GM21528 (cell line): ENCODE data around the gene FAM13A.
"Not testable (repeated sequence)": the region's sequence is repeated elsewhere in the genome, so short reads cannot be mapped to it uniquely, and the experiment has no call there.

Experiments
- ATAC-seq: cut with Tn5 transposase; IDR thresholded peaks from one replicate; pipeline ENCODE4 v1.9.1; 2021; ENCODE audit warnings: mild to moderate bottlenecking, moderate library complexity; ENCODE audit not compliant: unreplicated experiment, low FRiP score

The FAM13A gene

GRCh38 chr4:88964450-88964849, 92.5 kb downstream of the FAM13A start:
- no peak for ATAC-seq

DNA sequence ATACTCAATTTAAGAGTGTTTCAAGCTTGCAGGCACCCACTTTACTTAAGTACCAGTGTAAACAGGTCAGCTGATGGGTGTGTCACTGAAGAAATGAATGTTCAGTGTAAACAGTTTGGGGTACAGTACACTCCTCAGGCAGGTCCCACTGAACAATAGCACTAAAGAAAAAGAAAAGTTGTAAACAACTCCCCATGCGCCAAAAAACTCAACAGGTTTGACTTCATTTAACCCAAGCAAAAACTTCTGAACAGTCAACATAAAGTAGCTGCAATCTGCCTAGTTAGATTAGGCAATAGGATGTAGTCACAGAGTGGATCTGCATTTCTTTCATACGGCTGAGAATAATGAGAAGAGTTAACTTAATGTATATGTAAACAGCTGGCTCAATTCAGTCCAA, 93.2 kb downstream of the FAM13A start:
- ATAC-seq: no peak

- no peak for ATAC-seq
These were observed 94.6 kb downstream of the FAM13A start for GRCh38 chr4:88962396-88962795.

DNA sequence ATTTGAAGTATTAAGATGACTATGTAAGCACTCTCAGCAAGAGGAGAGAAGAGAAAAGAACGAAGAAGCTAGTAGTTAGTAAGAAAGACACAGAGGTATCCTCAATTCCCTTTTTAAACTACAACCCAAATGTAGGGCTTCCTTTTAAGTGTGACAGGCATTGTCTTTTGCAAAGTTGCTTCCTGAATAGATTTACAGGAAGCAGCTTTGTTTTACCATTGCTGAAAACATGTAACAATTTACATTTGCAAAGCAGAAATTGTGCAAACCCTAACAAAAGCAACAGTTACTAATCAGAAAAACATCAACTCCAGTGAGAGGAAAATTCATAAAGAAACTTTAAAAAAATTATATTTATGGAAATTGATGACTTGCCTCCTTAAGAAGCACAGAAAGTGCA, 96.4 kb downstream of the FAM13A start:
- ATAC-seq: no peak

DNA sequence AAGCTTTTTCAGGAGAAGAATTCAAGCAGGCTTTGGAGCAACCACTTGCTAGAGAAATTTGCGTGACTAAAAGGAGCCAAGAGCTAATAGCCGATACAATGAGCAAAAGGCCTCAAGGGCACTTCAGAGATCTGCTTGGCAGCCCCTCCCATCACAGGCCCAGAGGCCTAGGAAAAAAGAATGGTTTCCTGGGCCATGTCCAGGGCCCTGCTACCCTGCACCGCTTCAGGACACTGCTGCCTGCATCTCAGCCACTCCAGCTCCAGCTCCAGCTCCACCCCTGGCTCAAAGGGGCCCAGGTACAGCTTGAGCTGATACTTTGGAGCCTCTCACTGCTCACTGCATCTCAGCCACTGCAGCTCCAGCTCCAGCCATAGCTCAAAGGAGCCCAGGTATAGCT, 98.9 kb downstream of the FAM13A start:
- ATAC-seq: no peak

DNA sequence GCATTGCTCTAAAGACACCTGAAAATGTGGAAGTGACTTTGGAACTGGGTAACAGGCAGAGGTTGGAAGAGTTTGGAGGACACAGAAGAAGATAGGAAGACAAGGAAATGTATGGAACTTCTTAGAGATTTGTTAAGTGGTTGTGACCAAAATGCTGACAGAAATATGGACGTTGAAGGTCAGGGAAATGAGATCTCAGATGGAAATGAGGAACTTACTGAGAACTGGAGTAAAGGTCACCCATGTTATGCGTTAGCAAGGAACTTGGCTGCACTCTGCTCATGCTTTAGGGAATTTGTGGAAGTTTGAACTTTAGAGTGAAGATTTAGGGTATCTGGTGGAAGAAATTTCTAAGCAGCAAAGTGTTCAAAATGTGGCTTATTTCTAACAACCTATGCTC, 99.4 kb downstream of the FAM13A start:
- no peak for ATAC-seq

DNA sequence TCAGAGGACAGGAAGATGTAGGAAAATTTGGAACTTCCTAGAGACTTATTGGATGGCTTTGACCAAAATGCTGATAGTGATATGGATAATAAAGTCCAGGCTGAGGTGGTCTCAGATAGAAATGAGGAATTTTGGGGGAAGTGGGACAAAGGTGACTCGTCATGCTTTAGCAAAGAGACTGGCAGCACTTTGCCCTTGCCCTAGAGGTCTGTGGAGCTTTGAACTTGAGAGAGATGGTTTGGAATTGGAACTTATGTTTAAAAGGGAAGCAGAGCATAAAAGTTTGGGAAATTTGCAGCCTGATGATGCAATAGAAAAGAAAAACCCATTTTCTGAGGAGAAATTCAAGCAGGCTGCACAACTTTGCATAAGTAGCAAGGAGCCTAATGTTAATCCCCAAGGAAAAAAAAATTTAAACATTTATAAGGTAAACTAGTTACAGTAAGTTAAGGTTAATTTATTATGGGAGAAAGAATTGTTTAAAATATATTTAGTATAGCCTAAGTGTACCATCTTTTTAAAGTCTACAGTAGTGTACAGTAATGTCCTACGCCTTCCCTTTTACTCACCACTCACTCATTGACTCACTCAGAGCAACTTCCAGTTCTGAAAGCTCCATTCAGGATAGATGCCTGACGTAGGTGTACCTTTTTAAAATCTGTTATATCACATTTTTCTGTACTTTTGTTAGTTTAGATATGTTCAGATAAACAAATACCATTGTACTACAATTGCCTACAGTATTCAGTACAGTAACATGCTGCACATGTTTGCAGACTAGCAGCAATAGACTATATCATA, 101.2 kb downstream of the FAM13A start:
- ATAC-seq: no peak

DNA sequence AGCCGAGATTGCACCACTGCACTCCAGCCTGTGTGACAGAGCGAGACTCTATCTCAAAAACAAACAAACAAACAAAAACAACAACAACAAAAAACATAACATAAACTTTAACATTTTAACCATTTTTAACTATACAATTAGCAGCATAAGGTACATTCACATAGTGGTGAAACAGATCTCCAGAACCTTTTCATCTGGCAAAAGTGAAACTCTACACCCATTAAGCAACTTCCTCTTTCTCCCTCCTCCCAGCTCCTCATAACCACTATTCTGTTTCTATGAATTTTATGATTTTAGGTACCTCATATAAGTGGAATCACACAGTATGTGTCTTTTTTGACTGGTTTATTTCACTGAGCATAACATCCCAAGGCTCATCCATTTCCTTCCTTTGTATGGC, 103.6 kb downstream of the FAM13A start:
- ATAC-seq: no peak

DNA sequence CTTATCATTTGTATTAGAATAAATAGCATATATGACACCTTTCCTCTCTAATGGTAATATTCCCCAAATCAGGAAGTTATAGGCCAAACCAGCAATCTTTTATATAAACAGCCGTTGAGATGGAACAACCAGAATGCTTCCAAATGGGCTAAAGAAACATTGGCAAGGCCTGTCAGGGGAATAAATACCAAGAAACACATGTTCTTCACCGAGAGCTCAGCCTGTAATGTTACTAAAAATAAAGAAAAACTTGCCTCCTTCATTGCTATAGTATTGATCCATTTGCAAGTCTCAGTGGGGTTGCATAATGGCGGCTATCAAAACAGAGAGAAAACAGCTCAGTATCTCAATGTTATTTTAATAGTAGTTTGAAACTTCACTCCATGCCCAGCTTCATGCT, 104.9 kb downstream of the FAM13A start:
- ATAC-seq: no peak

DNA sequence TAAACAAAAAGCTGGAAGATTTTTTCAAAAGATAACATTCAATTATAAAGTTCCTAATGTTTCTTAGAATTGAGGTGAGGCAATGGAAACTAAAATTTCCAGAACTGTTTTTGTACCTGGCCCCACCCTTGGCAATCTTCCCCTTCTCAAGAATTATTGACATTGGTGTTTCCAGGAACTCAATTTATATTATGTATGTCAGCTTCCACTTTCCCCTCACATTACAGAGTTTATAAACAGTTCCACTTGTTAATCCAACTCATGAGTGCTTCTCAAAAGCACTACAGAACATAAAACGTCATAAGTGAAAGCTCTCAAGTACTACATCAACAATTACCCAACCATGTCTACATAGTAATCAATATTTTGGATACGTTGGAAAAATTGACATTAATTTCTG, 107.4 kb downstream of the FAM13A start:
- no peak for ATAC-seq

GRCh38 chr4:88940506-88940905, 116.5 kb downstream of the FAM13A start:
- ATAC-seq: no peak

- ATAC-seq: no peak
These were observed 117.3 kb downstream of the FAM13A start for GRCh38 chr4:88939697-88940096.

DNA sequence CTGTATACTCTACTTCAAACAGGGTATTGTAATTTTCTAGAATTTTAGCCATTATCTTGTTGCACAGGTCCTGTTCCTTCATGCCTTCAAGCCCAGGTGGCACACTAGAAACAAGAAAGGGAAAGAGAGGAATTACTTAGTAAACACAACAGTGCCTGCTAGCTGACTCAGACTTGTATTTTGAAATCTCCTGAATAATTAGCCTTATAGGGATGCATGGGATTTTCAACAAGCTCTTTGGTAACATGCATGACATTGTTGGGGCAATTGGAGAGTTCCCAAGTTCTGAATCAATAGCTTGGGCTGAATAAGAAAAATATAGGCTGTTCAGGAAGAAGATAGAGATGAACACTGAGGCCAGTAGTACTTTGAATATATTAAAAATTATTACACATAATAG, 118.8 kb downstream of the FAM13A start:
- no peak for ATAC-seq

- no peak for ATAC-seq
These were observed 119.9 kb downstream of the FAM13A start for GRCh38 chr4:88937081-88937480.

DNA sequence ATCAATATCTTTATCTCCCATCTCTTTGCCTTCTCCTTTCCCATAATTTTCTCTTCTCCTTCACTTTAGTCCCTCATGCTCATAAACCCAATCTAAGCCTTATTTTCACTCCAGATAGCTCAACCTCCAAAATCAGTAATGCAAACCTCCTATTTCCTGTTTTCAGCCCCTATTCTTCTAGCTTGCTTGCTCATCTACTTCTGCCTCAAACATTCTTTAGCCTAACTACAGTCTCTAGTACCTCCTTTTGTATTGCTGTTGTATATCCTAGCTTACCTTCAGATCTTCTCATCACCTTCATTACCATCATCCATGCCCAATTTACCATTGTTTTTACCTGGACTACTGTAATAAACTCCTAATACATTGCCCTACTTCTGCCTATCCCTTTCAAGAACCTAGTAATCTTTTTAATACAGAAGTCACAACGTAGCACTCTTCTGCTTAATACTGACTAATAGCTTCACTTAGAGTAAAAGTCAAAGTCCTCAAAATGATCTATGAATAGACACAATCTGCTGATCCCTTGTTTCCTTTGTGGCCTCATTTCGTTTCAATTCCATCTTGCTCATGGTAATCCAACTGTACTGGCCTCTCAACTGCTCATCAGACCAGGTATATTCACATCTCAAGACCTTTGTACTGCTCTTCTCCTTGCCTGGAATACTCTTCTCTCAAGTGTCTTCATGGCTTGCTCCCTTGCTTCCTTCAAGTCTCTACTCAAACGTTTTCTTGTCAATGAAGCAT, 123.4 kb downstream of the FAM13A start:
- ATAC-seq: no peak

- no peak for ATAC-seq
These were observed 128.1 kb downstream of the FAM13A start for GRCh38 chr4:88928852-88929251.

DNA sequence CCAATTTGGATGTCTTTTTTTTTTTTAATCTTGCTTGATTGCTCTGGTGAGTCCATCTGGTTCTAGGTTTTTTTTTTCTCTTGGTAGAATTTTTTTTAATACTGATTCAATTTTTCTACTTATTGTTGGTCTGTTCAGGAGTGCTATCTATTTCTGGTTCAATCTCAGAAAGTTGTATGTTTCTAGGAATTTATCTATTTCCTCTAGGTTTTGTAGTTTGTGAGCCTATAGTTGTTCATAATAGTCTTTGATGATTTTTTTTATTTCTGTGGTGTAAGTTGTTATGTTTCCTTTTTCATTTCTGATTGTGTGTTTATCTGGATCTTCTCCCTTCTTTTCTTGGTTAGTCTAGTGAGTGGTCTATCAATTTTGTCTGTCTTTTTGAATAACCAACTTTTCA, 129.6 kb downstream of the FAM13A start:
- no peak for ATAC-seq

DNA sequence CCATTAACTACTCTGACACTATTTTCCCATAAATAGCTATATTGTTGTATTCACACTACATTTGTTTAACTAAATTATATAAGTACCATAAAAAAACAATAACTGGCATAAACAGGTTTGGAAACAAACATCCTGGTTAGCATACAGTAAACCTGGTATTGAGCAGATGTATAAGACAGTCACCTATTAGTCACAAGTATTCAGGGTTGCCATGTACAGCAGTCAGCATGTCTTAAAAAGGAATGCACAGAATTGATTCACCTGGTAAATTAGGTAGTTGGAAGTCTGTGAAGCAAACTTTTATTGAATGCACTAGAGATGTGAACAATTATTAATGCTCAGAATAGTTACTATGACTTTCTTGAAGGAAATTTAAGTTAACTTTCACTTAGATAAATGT, 137.9 kb downstream of the FAM13A start:
- ATAC-seq: no peak

GRCh38 chr4:88913181-88913580, 143.8 kb downstream of the FAM13A start:
- not testable (repeated sequence) for ATAC-seq

DNA sequence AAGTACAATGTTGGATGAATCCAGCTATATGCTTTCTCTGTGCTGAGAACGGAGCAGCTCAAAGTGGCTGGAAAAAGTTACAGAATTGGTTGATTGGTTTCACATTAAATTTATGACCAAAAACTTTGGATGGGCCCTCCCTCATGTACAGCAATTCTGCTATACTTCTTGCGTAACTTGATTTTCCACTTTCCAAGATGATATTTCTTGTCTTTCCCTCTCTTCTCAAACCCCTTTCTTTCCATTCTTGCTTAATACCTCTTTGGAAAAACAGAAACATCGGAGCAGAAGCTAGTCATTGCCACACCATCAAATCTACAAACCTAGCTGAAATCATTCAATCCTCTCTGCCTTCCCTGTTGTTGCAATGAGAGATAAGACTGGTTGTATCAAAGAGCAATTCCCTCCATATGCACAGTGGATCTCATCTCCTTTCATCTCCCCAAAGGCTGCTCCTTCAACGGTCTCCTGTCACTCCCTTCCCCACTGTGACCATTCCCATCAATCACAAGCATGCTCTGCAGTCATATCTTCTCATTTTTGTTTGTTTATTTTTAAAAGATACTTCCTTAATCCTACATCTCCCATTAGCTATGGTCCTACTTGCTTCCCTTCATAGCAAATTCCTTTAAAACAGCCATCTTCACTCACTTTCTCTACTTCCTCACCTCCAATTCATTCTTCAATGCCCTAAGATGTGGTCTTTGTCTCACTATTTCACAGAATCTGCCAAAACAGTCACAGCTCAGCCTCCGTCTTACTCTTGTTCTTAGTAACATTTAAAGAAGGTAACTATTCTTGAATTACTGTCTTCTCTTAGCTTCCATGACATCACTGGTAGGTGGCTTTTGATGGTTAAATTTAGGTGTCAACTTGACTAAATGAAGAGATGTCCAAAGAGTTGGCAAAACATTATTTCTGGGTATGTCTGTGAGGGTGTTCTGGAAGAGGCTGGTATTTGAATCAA, 145.5 kb downstream of the FAM13A start:
- ATAC-seq: no peak

DNA sequence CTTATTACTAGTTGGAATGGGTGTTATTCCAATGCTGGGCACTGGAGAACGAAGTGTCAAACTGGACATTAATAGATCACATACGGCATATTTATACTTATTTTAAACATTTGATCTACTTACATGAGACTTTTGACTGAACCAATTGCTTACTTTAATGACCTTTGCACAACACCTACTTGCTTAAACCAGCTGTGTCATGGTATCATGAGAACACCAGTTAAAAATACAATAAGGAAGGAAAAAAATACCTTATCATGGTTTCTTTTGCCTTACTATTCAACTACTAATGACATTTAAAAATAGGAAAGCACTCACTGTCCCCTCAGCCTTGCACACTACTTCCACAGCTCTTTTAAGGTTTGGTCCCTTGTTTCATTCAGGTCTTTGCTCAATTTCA, 146.9 kb downstream of the FAM13A start:
- ATAC-seq: no peak
